H9 (cell line): ENCODE data around the gene TBC1D5. TPM values are rescaled to one million over a fixed set of nuclear protein-coding genes. Genes with fewer than 3 reads are reported as not detected.

ENCODE experiments used
- DNase-seq: peaks from one replicate; pipeline ENCODE4 v3.0.0-alpha.2; 2017
- H2AFZ ChIP-seq: one replicate; pipeline ENCODE4 v1.6.1; 2013; ENCODE audit warnings: mild to moderate bottlenecking, low read length, control low read depth, moderate library complexity
- H2AK5ac ChIP-seq: 2 replicates; pipeline ENCODE4 v1.6.1; 2013; ENCODE audit warnings: low read length, control low read depth, mixed read lengths; ENCODE audit not compliant: insufficient read length
- H2BK120ac ChIP-seq: one replicate; pipeline ENCODE4 v1.6.1; 2013; ENCODE audit warnings: low read depth, mild to moderate bottlenecking, low read length, control low read depth, inconsistent platforms; ENCODE audit not compliant: poor library complexity, severe bottlenecking
- H2BK12ac ChIP-seq: 2 replicates; pipeline ENCODE4 v1.6.1; 2013; ENCODE audit warnings: low read length, control low read depth, mixed read lengths, low read depth; ENCODE audit not compliant: insufficient read length
- H2BK15ac ChIP-seq: 2 replicates; pipeline ENCODE4 v1.6.1; 2013; ENCODE audit warnings: low read depth, low read length, control low read depth
- H2BK20ac ChIP-seq: one replicate; pipeline ENCODE4 v1.6.1; 2013; ENCODE audit warnings: low read depth, mild to moderate bottlenecking, low read length, control low read depth, inconsistent platforms; ENCODE audit not compliant: poor library complexity, severe bottlenecking
- H2BK5ac ChIP-seq: 2 replicates; pipeline ENCODE4 v1.6.1; 2013; ENCODE audit warnings: low read length, control low read depth, mixed read lengths; ENCODE audit not compliant: insufficient read length
- H3K14ac ChIP-seq: 2 replicates; pipeline ENCODE4 v1.6.1; 2013; ENCODE audit warnings: low read length, control low read depth; ENCODE audit not compliant: insufficient read depth
- H3K18ac ChIP-seq: 2 replicates; pipeline ENCODE4 v1.6.1; 2013; ENCODE audit warnings: low read depth, mild to moderate bottlenecking, mixed read lengths, low read length, control low read depth; ENCODE audit not compliant: insufficient read length
- H3K23ac ChIP-seq: 2 replicates; pipeline ENCODE4 v1.6.1; 2013; ENCODE audit warnings: low read length, control low read depth, mixed read lengths, low read depth; ENCODE audit not compliant: insufficient read length
- H3K23me2 ChIP-seq: 2 replicates; pipeline ENCODE4 v1.6.1; 2013; ENCODE audit warnings: low read depth, mild to moderate bottlenecking, mixed read lengths, low read length, control low read depth; ENCODE audit not compliant: insufficient read length, poor library complexity, severe bottlenecking
- H3K27ac ChIP-seq: 2 replicates; pipeline ENCODE4 v1.5.1; 2013; ENCODE audit warnings: low read length, control low read depth, mixed read lengths, low read depth; ENCODE audit not compliant: insufficient read length
- H3K27me3 ChIP-seq: 2 replicates; pipeline ENCODE4 v1.6.1; 2013; ENCODE audit warnings: low read length, control low read depth, inconsistent platforms; ENCODE audit not compliant: insufficient read depth
- H3K4ac ChIP-seq: 2 replicates; pipeline ENCODE4 v1.6.1; 2013; ENCODE audit warnings: low read depth, mild to moderate bottlenecking, control low read depth, inconsistent platforms, low read length, moderate library complexity
- H3K4me1 ChIP-seq: 2 replicates; pipeline ENCODE4 v1.6.1; 2013; ENCODE audit warnings: low read length, control low read depth, inconsistent platforms; ENCODE audit not compliant: insufficient read depth
- H3K4me2 ChIP-seq: 2 replicates; pipeline ENCODE4 v1.6.1; 2013; ENCODE audit warnings: low read length, control low read depth, mixed read lengths; ENCODE audit not compliant: insufficient read length, insufficient read depth
- H3K56ac ChIP-seq: 2 replicates; pipeline ENCODE4 v1.6.1; 2013; ENCODE audit warnings: low read depth, mild to moderate bottlenecking, mixed read lengths, low read length, control low read depth; ENCODE audit not compliant: insufficient read length
- H3K79me1 ChIP-seq: 2 replicates; pipeline ENCODE4 v1.6.1; 2013; ENCODE audit warnings: low read depth, mild to moderate bottlenecking, moderate library complexity, low read length, control low read depth, inconsistent platforms; ENCODE audit not compliant: insufficient read depth, poor library complexity, severe bottlenecking
- H3K79me2 ChIP-seq: 2 replicates; pipeline ENCODE4 v1.6.1; 2013; ENCODE audit warnings: low read length, control low read depth, inconsistent platforms; ENCODE audit not compliant: insufficient read depth
- H3K9ac ChIP-seq: 2 replicates; pipeline ENCODE4 v1.6.1; 2013; ENCODE audit warnings: low read length, control low read depth, mixed read lengths; ENCODE audit not compliant: insufficient read length; ENCODE audit errors: extremely low read depth
- H3K9me3 ChIP-seq: one replicate; pipeline ENCODE4 v1.6.1; 2013; ENCODE audit warnings: low read depth, low read length, inconsistent platforms; ENCODE audit not compliant: control insufficient read depth
- H3T11ph ChIP-seq: one replicate; pipeline ENCODE4 v1.6.1; 2013; ENCODE audit warnings: mild to moderate bottlenecking, low read length, control low read depth, inconsistent platforms
- H4K20me1 ChIP-seq: one replicate; pipeline ENCODE4 v1.6.1; 2013; ENCODE audit not compliant: control insufficient read depth, insufficient read length, insufficient read depth
- H4K5ac ChIP-seq: 2 replicates; pipeline ENCODE4 v1.6.1; 2013; ENCODE audit warnings: low read depth, mild to moderate bottlenecking, mixed read lengths, low read length, control low read depth; ENCODE audit not compliant: insufficient read length
- H4K8ac ChIP-seq: replicated peaks from 2 replicates; pipeline ENCODE4 v1.6.1; 2013; ENCODE audit warnings: low read length, control low read depth, mixed read lengths, low read depth; ENCODE audit not compliant: insufficient read length
- H4K91ac ChIP-seq: 2 replicates; pipeline ENCODE4 v1.6.1; 2013; ENCODE audit warnings: low read depth, mild to moderate bottlenecking, moderate library complexity, mixed read lengths, low read length, control low read depth; ENCODE audit not compliant: insufficient read length
- H3K27ac Mint-ChIP-seq, 3 experiments: 2 replicates in 2 of 3; 3 replicates in 1 of 3; pipeline ENCODE4 v1.8.0; 2020 to 2021; ENCODE audit warnings: mixed read lengths in 3 of 3, mild to moderate bottlenecking in 1 of 3, moderate library complexity in 1 of 3
- H3K27me3 Mint-ChIP-seq: 2 replicates; pipeline ENCODE4 v1.8.0; 2021; ENCODE audit warnings: low read depth, mild to moderate bottlenecking, moderate library complexity, mixed read lengths
- H3K36me3 Mint-ChIP-seq, 3 experiments: 2 replicates in 2 of 3; 3 replicates in 1 of 3; pipeline ENCODE4 v1.8.0; 2020 to 2021; ENCODE audit warnings: low read depth in 3 of 3, mixed read lengths in 3 of 3; ENCODE audit not compliant: insufficient read depth in 1 of 3
- H3K4me1 Mint-ChIP-seq, 2 experiments: 2 replicates each; pipeline ENCODE4 v1.8.0; 2020; ENCODE audit warnings: mixed read lengths in 2 of 2
- H3K4me3 Mint-ChIP-seq, 2 experiments: 2 replicates in 1 of 2; 3 replicates in 1 of 2; pipeline ENCODE4 v1.8.0; 2020 to 2021; ENCODE audit warnings: mild to moderate bottlenecking in 2 of 2, mixed read lengths in 2 of 2, moderate library complexity in 1 of 2
- H3K9me3 Mint-ChIP-seq, 2 experiments: 2 replicates in 1 of 2; 3 replicates in 1 of 2; pipeline ENCODE4 v1.8.0; 2020; ENCODE audit warnings: mild to moderate bottlenecking in 2 of 2, mixed read lengths in 2 of 2, moderate library complexity in 1 of 2
- total RNA-seq: library from RNA; stranded (reverse); gene quantifications from 2 replicates; pipeline ENCODE4 v1.2.1, GENCODE V29; 2021
- TF ChIP-seq, protein P1 (sequence below): fragments of 200-600 bp; sonication (generic); conservative IDR thresholded peaks from 3 replicates; pipeline ENCODE4 v1.8.0; 2021; ENCODE audit warnings: antibody characterized with exemption, mild to moderate bottlenecking

TBC1D5 gene
- total RNA-seq, 1 experiment from 2014 or later: 25.0 TPM

DNA sequence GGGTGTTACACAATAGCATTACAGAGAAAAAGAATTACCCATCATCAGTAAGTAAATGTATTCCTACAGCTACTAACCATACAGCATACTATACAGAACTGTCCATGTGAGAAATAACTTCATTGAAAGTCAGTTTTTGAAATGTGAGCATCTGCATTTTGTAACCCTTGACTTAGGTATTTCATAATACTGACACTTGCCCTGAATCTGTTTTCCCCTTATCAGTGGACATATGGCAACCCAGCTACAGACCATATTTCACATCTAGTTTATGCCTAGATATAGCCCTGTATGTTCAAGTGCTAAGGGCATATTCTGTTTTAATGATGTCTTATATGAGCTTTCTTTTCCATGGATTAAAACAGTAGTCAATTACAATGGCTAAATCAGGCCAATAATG lies 297.6 kb downstream of the TBC1D5 start:
- H2AK5ac ChIP-seq: no peak overlapping the region
- no peak overlapping the region for H4K8ac ChIP-seq
- no peaks in the 10 kb centered on the region for H3K79me2 ChIP-seq
- no peaks in the 10 kb centered on the region for H3K27me3 ChIP-seq
- H3K9ac ChIP-seq: no peak overlapping the region
- H3K36me3 Mint-ChIP-seq: no peaks in the 10 kb centered on the region
- H3K56ac ChIP-seq: no peak overlapping the region
- H4K5ac ChIP-seq: no peak overlapping the region
- no peaks in the 10 kb centered on the region for H3K9me3 ChIP-seq
- H3K4me3 Mint-ChIP-seq: no peak overlapping the region
- no peaks in the 10 kb centered on the region for H3K4me1 ChIP-seq
- TF ChIP-seq, protein P1, sequence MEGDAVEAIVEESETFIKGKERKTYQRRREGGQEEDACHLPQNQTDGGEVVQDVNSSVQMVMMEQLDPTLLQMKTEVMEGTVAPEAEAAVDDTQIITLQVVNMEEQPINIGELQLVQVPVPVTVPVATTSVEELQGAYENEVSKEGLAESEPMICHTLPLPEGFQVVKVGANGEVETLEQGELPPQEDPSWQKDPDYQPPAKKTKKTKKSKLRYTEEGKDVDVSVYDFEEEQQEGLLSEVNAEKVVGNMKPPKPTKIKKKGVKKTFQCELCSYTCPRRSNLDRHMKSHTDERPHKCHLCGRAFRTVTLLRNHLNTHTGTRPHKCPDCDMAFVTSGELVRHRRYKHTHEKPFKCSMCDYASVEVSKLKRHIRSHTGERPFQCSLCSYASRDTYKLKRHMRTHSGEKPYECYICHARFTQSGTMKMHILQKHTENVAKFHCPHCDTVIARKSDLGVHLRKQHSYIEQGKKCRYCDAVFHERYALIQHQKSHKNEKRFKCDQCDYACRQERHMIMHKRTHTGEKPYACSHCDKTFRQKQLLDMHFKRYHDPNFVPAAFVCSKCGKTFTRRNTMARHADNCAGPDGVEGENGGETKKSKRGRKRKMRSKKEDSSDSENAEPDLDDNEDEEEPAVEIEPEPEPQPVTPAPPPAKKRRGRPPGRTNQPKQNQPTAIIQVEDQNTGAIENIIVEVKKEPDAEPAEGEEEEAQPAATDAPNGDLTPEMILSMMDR: no peak
- no peak overlapping the region for H3K18ac ChIP-seq
- no peak overlapping the region for H4K91ac ChIP-seq
- no peaks in the 10 kb centered on the region for H3K79me1 ChIP-seq
- H2BK5ac ChIP-seq: no peak overlapping the region
- H3K4me2 ChIP-seq: no peak overlapping the region
- no peak overlapping the region for H2AFZ ChIP-seq
- DNase-seq: no peak
- H3K27ac ChIP-seq: no peak overlapping the region
- no peak overlapping the region for H3K27ac Mint-ChIP-seq
- H3K23ac ChIP-seq: no peak overlapping the region
- H3K4ac ChIP-seq: no peak overlapping the region
- H2BK120ac ChIP-seq: no peak overlapping the region
- no peaks in the 10 kb centered on the region for H3K27me3 Mint-ChIP-seq
- H3K4me1 Mint-ChIP-seq: peaks cover 0 to 2% of the 10 kb centered on the region in 2 experiments; a peak in 1 of 4 replicates
- no peak overlapping the region for H3T11ph ChIP-seq
- no peak overlapping the region for H2BK15ac ChIP-seq
- H2BK20ac ChIP-seq: no peak overlapping the region
- no peaks in the 10 kb centered on the region for H3K9me3 Mint-ChIP-seq
- no peaks in the 10 kb centered on the region for H4K20me1 ChIP-seq
- no peak overlapping the region for H3K14ac ChIP-seq
- no peaks in the 10 kb centered on the region for H3K23me2 ChIP-seq
- H2BK12ac ChIP-seq: no peak overlapping the region
